ENCODE measurements around the gene SPATA2.

- TF ChIP-seq REST (IDR thresholded peaks at IDR 0.05; ENCODE audit: insufficient read depth in 1 of 2, low read depth in 2 of 2, low read length in 2 of 2) = peak in 1 of 2 experiments; percentile 52; a peak in 1 of 4 replicates
- TF ChIP-seq POLR2AphosphoS5 (IDR thresholded peaks at IDR 0.05; ENCODE audit: low read depth, low read length) = no peak
- TF ChIP-seq FOXP2 (optimal IDR thresholded peaks at IDR 0.05; ENCODE audit: borderline replicate concordance, extremely low read depth, extremely low read length, insufficient read depth) = peak; percentile 99
- no peak for TF ChIP-seq TAF1 (IDR thresholded peaks at IDR 0.05; ENCODE audit: borderline replicate concordance, insufficient read depth, low read length)
- no peak for TF ChIP-seq SIN3A (IDR thresholded peaks at IDR 0.05; ENCODE audit: borderline replicate concordance, insufficient read depth, low read length)
Measured at GRCh38 chr20:49906101-49906604, 9.2 kb downstream of the SPATA2 start.
